Thyroid gland (tissue), 4 donors: Measurements from ENCODE around the gene OGFR. TPM values are rescaled to one million over a fixed set of nuclear protein-coding genes. Genes with fewer than 3 reads are reported as not detected.

ENCODE experiments used
- DNase-seq, 2 donors: peaks; one replicate each; pipeline ENCODE4 v3.0.0-alpha.2; 2019
- H3K27ac ChIP-seq, 3 donors: fragments of 200-600 bp; sonication (generic); 1 replicate in 2 of 3; 2 replicates in 1 of 3; pipeline ENCODE4 v1.5.1; 2016 to 2019; ENCODE audit warnings: mild to moderate bottlenecking in 1 of 3, moderate library complexity in 1 of 3
- H3K27me3 ChIP-seq: fragments of 200-600 bp; sonication (generic); one replicate; pipeline ENCODE4 v1.5.1; 2019
- H3K36me3 ChIP-seq, 2 donors: fragments of 200-600 bp; sonication (generic); one replicate each; pipeline ENCODE4 v1.5.1; 2016 to 2019
- H3K4me1 ChIP-seq, 2 donors: fragments of 200-600 bp; sonication (generic); one replicate each; pipeline ENCODE4 v1.5.1; 2017 to 2019
- H3K4me3 ChIP-seq, 3 donors: fragments of 200-600 bp; sonication (generic); replicated peaks in 1 of 3; 1 replicate in 2 of 3; 2 replicates in 1 of 3; pipeline ENCODE4 v1.5.1; 2016; ENCODE audit warnings: mild to moderate bottlenecking in 1 of 3
- H3K9me3 ChIP-seq: fragments of 200-600 bp; sonication (generic); one replicate; pipeline ENCODE4 v1.5.1; 2017
- CTCF ChIP-seq, 6 experiments: fragments of 200-600 bp in 3 of 6; fragments of 450-650 bp in 3 of 6; sonication (generic) in 3 of 6; IDR thresholded peaks; one replicate each; pipeline ENCODE4 v1.5.1; 2016 to 2019; ENCODE audit warnings: antibody characterized with exemption in 6 of 6, mild to moderate bottlenecking in 2 of 6, inconsistent platforms in 1 of 6, moderate library complexity in 1 of 6
- POLR2A ChIP-seq, 2 donors: fragments of 450-650 bp; IDR thresholded peaks; one replicate each; pipeline ENCODE4 v1.6.1; 2017; ENCODE audit warnings: antibody characterized with exemption in 2 of 2, mild to moderate bottlenecking in 2 of 2, moderate library complexity in 1 of 2
- WGBS, 2 donors: methylation state at CpG; one replicate each; pipeline ENCODE4 v1.1.5; 2017; 5-methylcytosine and 5-hydroxymethylcytosine counted together
- intact Hi-C: fragments of 100-400 bp; cut with DNase I; formaldehyde crosslinking; loops from one replicate; pipeline ENCODE4 v1.15.1; 2023
- total RNA-seq, 4 donors: library from RNA; depleted of rRNA; stranded (reverse); fragments of >200 nt; gene quantifications; one replicate each; pipeline ENCODE4 v1.2.3, GENCODE V29; 2016

The OGFR gene
- total RNA-seq, 4 donors from 2014 or later = 50.0 to 67.6 (median 63.7) TPM

GRCh38 chr20:62782893-62783278 lies 21.7 kb upstream of the OGFR start:
- no peak for DNase-seq
- TF ChIP-seq CTCF (IDR thresholded peaks at IDR 0.05) (no peak), POLR2A (IDR thresholded peaks at IDR 0.05) (no peak)
- Histone ChIP-seq H3K4me1 (no peaks in the 10 kb centered on the region), H3K9me3 (no peaks in the 10 kb centered on the region), H3K4me3 (no peak overlapping the region), H3K27ac (no peak overlapping the region), H3K27me3 (no peaks in the 10 kb centered on the region), H3K36me3 (no peaks in the 10 kb centered on the region)
- intact Hi-C loops = no loop called here
- 60 to 63% methylated on average over 9 of the region's 9 CpGs for WGBS, 2 donors

GRCh38 chr20:62784497-62784896 lies 20.1 kb upstream of the OGFR start:
- Histone ChIP-seq H3K27me3 (no peaks in the 10 kb centered on the region), H3K4me3 (no peak overlapping the region), H3K9me3 (no peaks in the 10 kb centered on the region), H3K36me3 (no peaks in the 10 kb centered on the region), H3K4me1 (no peaks in the 10 kb centered on the region), H3K27ac (no peak overlapping the region)
- 82 to 83% methylated on average over 12 to 13 of the region's 16 CpGs for WGBS, 2 donors
- intact Hi-C loops = no loop called here
- TF ChIP-seq POLR2A (IDR thresholded peaks at IDR 0.05) (no peak), CTCF (IDR thresholded peaks at IDR 0.05) (no peak)
- no peak for DNase-seq

- DNase-seq = no peak
- H3K27ac ChIP-seq = no peak overlapping the region
- no peaks in the 10 kb centered on the region for H3K36me3 ChIP-seq
- TF ChIP-seq POLR2A (IDR thresholded peaks at IDR 0.05) (no peak), CTCF (IDR thresholded peaks at IDR 0.05) (no peak)
- no peaks in the 10 kb centered on the region for H3K27me3 ChIP-seq
- H3K9me3 ChIP-seq = no peaks in the 10 kb centered on the region
- H3K4me1 ChIP-seq = no peaks in the 10 kb centered on the region
- intact Hi-C loops = no loop called here
- H3K4me3 ChIP-seq = no peak overlapping the region
- 70 to 72% methylated on average over 11 of the region's 11 CpGs for WGBS, 2 donors
These were observed 19.2 kb upstream of the OGFR start for GRCh38 chr20:62785393-62785792.

GRCh38 chr20:62786157-62786556 lies 18.5 kb upstream of the OGFR start:
- TF ChIP-seq CTCF (IDR thresholded peaks at IDR 0.05) (no peak), POLR2A (IDR thresholded peaks at IDR 0.05) (no peak)
- WGBS, 2 donors = 79 to 84% methylated on average over 5 to 11 of the region's 13 CpGs
- H3K9me3 ChIP-seq = no peaks in the 10 kb centered on the region
- DNase-seq = no peak
- H3K36me3 ChIP-seq = no peaks in the 10 kb centered on the region
- no peaks in the 10 kb centered on the region for H3K27me3 ChIP-seq
- no peak overlapping the region for H3K27ac ChIP-seq
- H3K4me1 ChIP-seq = peaks cover 0 to under 1% of the 10 kb centered on the region in 2 donors
- no peak overlapping the region for H3K4me3 ChIP-seq
- intact Hi-C loops = no loop called here

- DNase-seq = no peak
- TF ChIP-seq CTCF (IDR thresholded peaks at IDR 0.05) (no peak), POLR2A (IDR thresholded peaks at IDR 0.05) (no peak)
- no peaks in the 10 kb centered on the region for H3K9me3 ChIP-seq
- H3K4me1 ChIP-seq = peaks cover 0 to 4% of the 10 kb centered on the region in 2 donors
- no peaks in the 10 kb centered on the region for H3K36me3 ChIP-seq
- H3K27me3 ChIP-seq = no peaks in the 10 kb centered on the region
- H3K4me3 ChIP-seq = no peak overlapping the region
- intact Hi-C loops = no loop called here
- 83 to 87% methylated on average over 7 of the region's 7 CpGs for WGBS, 2 donors
- no peak overlapping the region for H3K27ac ChIP-seq
These were observed 17.3 kb upstream of the OGFR start for GRCh38 chr20:62787321-62787720.
